HG03469 (cell line): ENCODE data around the gene ITGB6.

Experiments
- ATAC-seq: cut with Tn5 transposase; IDR thresholded peaks from one replicate; pipeline ENCODE4 v1.9.1; 2021; ENCODE audit warnings: mild to moderate bottlenecking, moderate library complexity, moderate number of reproducible peaks; ENCODE audit not compliant: unreplicated experiment

The ITGB6 gene

GRCh38 chr2:160054984-160055725 is 144.9 kb downstream of the ITGB6 start:
- no peak for ATAC-seq

GRCh38 chr2:160053946-160054345 is 146.1 kb downstream of the ITGB6 start:
- ATAC-seq: no peak

GRCh38 chr2:160052531-160052930 is 147.5 kb downstream of the ITGB6 start:
- no peak for ATAC-seq

- ATAC-seq: no peak
Observed at GRCh38 chr2:160051371-160051800, 148.7 kb downstream of the ITGB6 start.

- ATAC-seq: no peak
Observed at GRCh38 chr2:160050147-160050546, 149.9 kb downstream of the ITGB6 start.
